Keratinocyte (primary cell): ENCODE data around the gene SLC8A1. TPM values are rescaled to one million over a fixed set of nuclear protein-coding genes. Genes with fewer than 3 reads are reported as not detected.

Source experiments
- DNase-seq: peaks from one replicate; pipeline ENCODE4 v3.0.0-alpha.2; 2011; ENCODE audit warnings: low read depth, missing footprints, low spot score
- FAIRE-seq: peaks from 2 replicates; lab custom pipeline; 2011; peaks lifted over from hg19 to GRCh38; lab: Jason Lieb, UNC
- H2AFZ ChIP-seq: 2 replicates; pipeline ENCODE4 v1.6.0; 2012; ENCODE audit warnings: low read length, control low read depth, inconsistent platforms; ENCODE audit not compliant: control insufficient read depth
- H3K27ac ChIP-seq: 2 replicates; pipeline ENCODE4 v1.5.1; 2011; ENCODE audit warnings: low read length; ENCODE audit not compliant: control insufficient read depth, insufficient read depth
- H3K27me3 ChIP-seq: 3 replicates; pipeline ENCODE4 v1.6.0; 2011; ENCODE audit warnings: low read length; ENCODE audit not compliant: control insufficient read depth, insufficient read depth; ENCODE audit errors: extremely low read depth
- H3K36me3 ChIP-seq, 2 experiments: 2 replicates in 1 of 2; 3 replicates in 1 of 2; pipeline ENCODE4 v1.5.1; 2011; ENCODE audit warnings: low read length in 2 of 2, mild to moderate bottlenecking in 1 of 2; ENCODE audit not compliant: control insufficient read depth in 2 of 2, insufficient read depth in 2 of 2; ENCODE audit errors: extremely low read depth in 1 of 2
- H3K4me1 ChIP-seq: 3 replicates; pipeline ENCODE4 v1.5.1; 2011; ENCODE audit warnings: low read length; ENCODE audit not compliant: control insufficient read depth, insufficient read depth; ENCODE audit errors: extremely low read depth
- H3K4me2 ChIP-seq: 3 replicates; pipeline ENCODE4 v1.6.0; 2011; ENCODE audit warnings: low read depth, low read length; ENCODE audit not compliant: control insufficient read depth, insufficient read depth; ENCODE audit errors: extremely low read depth
- H3K4me3 ChIP-seq, 3 experiments: fragments of 200-600 bp in 1 of 3; sonication (generic) in 1 of 3; 2 replicates in 2 of 3; 3 replicates in 1 of 3; pipeline ENCODE4 v1.5.1; 2011 to 2016; ENCODE audit warnings: low read length in 3 of 3, mild to moderate bottlenecking in 3 of 3, control low read depth in 2 of 3, inconsistent platforms in 1 of 3, low read depth in 1 of 3, mixed read lengths in 1 of 3, mixed run types in 1 of 3, moderate library complexity in 1 of 3; ENCODE audit not compliant: control insufficient read depth in 2 of 3, insufficient read depth in 2 of 3; ENCODE audit errors: extremely low read depth in 1 of 3
- H3K79me2 ChIP-seq: 2 replicates; pipeline ENCODE4 v1.6.0; 2012; ENCODE audit warnings: low read length; ENCODE audit not compliant: control insufficient read depth, insufficient read depth
- H3K9ac ChIP-seq: 3 replicates; pipeline ENCODE4 v1.6.0; 2011; ENCODE audit warnings: low read length; ENCODE audit not compliant: control insufficient read depth, insufficient read depth; ENCODE audit errors: extremely low read depth
- H3K9me1 ChIP-seq: 3 replicates; pipeline ENCODE4 v1.6.0; 2011; ENCODE audit warnings: low read length; ENCODE audit not compliant: control insufficient read depth, insufficient read depth; ENCODE audit errors: extremely low read depth
- H3K9me3 ChIP-seq: 2 replicates; pipeline ENCODE4 v1.5.1; 2012; ENCODE audit warnings: low read depth, low read length; ENCODE audit not compliant: control insufficient read depth
- H4K20me1 ChIP-seq: 3 replicates; pipeline ENCODE4 v1.6.0; 2011; ENCODE audit warnings: low read length; ENCODE audit not compliant: control insufficient read depth, insufficient read depth; ENCODE audit errors: extremely low read depth
- EZH2 ChIP-seq: IDR thresholded peaks from one replicate; pipeline ENCODE4 v1.6.1; 2012; ENCODE audit warnings: inconsistent platforms, mild to moderate bottlenecking, low read length, moderate library complexity
- dilution Hi-C: fragments of 300-500 bp; cut with MboI; formaldehyde crosslinking; loops from one replicate; pipeline ENCODE4 v1.7.0; 2020; ENCODE audit warnings: low sequenced_read_pairs; ENCODE audit not compliant: extremely low pct_ligation_motif_present
- polyA plus RNA-seq, 5 experiments: library from polyadenylated mRNA; depleted of rRNA in 3 of 5; stranded (reverse) in 3 of 5; stranded (forward) in 1 of 5; unstranded in 1 of 5; fragments of >200 nt; gene quantifications; 1 replicate in 1 of 5; 2 replicates in 3 of 5; 3 replicates in 1 of 5; pipeline versions ENCODE4 v1.2.1 to v1.2.3, GENCODE V29; 2011 to 2012; ENCODE audit warnings: missing spikeins in 2 of 5, low read depth in 1 of 5, low replicate concordance in 1 of 5
- TF ChIP-seq, protein P1 (sequence below), 3 experiments: IDR thresholded peaks in 1 of 3; conservative IDR thresholded peaks in 1 of 3; optimal IDR thresholded peaks in 1 of 3; 2 replicates in 2 of 3; 3 replicates in 1 of 3; pipeline versions ENCODE3 to v1.5.1; 2011; ENCODE audit warnings: low read length in 3 of 3, mild to moderate bottlenecking in 3 of 3, moderate library complexity in 2 of 3, control low read depth in 1 of 3, inconsistent platforms in 1 of 3; ENCODE audit not compliant: insufficient read depth in 2 of 3; ENCODE audit errors: extremely low read depth in 1 of 3

SLC8A1 gene
- polyA plus RNA-seq, 1 donor (not counting 4 experiments of a cell fraction or from before 2014, with no cell fraction given) = 2.7 TPM

DNA sequence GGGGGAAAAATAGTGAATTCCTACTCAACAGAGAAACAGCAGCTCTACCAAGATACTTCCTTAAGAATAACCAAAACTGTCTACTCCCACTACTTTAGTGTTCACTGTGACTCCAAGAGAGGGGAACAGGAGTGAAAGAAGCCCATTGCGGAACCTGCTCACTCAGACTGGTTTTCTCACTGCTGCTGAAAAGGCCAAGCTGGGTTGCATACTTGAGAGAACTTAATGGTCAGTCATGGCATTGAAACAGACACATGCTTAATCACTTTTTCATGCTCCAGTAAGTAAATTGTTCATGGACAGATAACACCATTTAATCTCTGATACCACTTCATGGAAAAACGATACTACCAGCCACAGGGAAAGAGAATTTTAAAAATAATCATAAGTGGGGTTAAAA lies 35.7 kb upstream of the SLC8A1 start:
- FAIRE-seq = no peak
- Histone ChIP-seq H3K4me1 (no peaks in the 10 kb centered on the region), H3K9ac (no peak overlapping the region), H3K27ac (no peak overlapping the region), H3K4me2 (no peak overlapping the region), H4K20me1 (no peaks in the 10 kb centered on the region), H3K9me3 (no peaks in the 10 kb centered on the region), H3K4me3 (no peak overlapping the region), H3K27me3 (no peaks in the 10 kb centered on the region), H3K9me1 (no peaks in the 10 kb centered on the region), H3K79me2 (no peaks in the 10 kb centered on the region), H3K36me3 (no peaks in the 10 kb centered on the region), H2AFZ (no peak overlapping the region)
- dilution Hi-C loops = no loop called here
- TF ChIP-seq EZH2 = no peak
- no peak for DNase-seq

DNA sequence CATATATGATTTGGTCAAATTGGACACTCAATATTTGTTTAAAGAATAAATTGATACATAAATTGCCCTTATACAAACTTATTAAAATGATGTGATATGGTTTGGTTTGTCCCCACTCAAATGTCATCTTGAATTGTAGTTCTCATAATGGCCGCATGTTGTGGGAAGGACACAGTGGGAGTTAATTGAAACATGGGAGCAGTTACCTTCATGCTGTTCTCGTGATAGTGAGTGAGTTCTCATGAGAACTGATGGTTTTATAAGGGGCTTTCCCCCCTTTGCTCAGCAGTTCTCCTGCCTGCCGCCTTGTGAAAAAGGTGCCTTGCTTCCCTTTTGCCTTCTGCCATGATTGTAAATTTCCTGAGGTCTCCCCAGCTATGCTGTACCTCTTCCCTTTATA lies 34.0 kb upstream of the SLC8A1 start:
- H4K20me1 ChIP-seq = no peaks in the 10 kb centered on the region
- H2AFZ ChIP-seq = no peak overlapping the region
- no peak for DNase-seq
- H3K9me1 ChIP-seq = no peaks in the 10 kb centered on the region
- dilution Hi-C loops = no loop called here
- no peaks in the 10 kb centered on the region for H3K36me3 ChIP-seq
- no peaks in the 10 kb centered on the region for H3K27me3 ChIP-seq
- H3K4me3 ChIP-seq = no peak overlapping the region
- no peaks in the 10 kb centered on the region for H3K9me3 ChIP-seq
- H3K9ac ChIP-seq = no peak overlapping the region
- no peaks in the 10 kb centered on the region for H3K79me2 ChIP-seq
- H3K27ac ChIP-seq = no peak overlapping the region
- H3K4me2 ChIP-seq = no peak overlapping the region
- H3K4me1 ChIP-seq = no peaks in the 10 kb centered on the region
- TF ChIP-seq EZH2 = no peak
- TF ChIP-seq, protein P1, sequence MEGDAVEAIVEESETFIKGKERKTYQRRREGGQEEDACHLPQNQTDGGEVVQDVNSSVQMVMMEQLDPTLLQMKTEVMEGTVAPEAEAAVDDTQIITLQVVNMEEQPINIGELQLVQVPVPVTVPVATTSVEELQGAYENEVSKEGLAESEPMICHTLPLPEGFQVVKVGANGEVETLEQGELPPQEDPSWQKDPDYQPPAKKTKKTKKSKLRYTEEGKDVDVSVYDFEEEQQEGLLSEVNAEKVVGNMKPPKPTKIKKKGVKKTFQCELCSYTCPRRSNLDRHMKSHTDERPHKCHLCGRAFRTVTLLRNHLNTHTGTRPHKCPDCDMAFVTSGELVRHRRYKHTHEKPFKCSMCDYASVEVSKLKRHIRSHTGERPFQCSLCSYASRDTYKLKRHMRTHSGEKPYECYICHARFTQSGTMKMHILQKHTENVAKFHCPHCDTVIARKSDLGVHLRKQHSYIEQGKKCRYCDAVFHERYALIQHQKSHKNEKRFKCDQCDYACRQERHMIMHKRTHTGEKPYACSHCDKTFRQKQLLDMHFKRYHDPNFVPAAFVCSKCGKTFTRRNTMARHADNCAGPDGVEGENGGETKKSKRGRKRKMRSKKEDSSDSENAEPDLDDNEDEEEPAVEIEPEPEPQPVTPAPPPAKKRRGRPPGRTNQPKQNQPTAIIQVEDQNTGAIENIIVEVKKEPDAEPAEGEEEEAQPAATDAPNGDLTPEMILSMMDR (optimal IDR thresholded peaks at IDR 0.05 in 1 of 3, IDR thresholded peaks at IDR 0.05 in 1 of 3, conservative IDR thresholded peaks at IDR 0.05 in 1 of 3; ENCODE audit: extremely low read depth in 1 of 3, insufficient read depth in 2 of 3, low read length in 3 of 3) = no peak
- no peak for FAIRE-seq

DNA sequence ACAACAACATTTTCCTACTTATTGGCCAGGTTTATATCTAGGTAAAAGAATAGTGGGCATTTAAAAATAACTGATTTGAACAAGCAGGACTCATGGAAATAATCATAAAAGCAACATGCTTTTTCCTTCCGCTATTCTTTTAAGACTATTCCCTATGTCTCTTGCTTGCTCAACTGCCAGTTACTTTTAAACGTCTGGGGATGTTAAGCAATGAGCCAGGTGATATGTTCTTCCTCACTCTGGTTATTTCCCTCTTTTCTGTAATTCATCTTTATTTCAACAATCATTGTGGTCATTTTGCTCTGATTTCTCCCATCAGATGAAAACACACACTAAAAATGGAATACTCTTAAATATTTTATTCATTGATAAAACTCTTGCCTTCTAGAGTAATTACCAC lies 33.4 kb upstream of the SLC8A1 start:
- TF ChIP-seq EZH2 = no peak
- TF ChIP-seq, protein P1 (optimal IDR thresholded peaks at IDR 0.05 in 1 of 3, IDR thresholded peaks at IDR 0.05 in 1 of 3, conservative IDR thresholded peaks at IDR 0.05 in 1 of 3; ENCODE audit: extremely low read depth in 1 of 3, insufficient read depth in 2 of 3, low read length in 3 of 3) = no peak
- no peaks in the 10 kb centered on the region for H3K27me3 ChIP-seq
- H3K27ac ChIP-seq = no peak overlapping the region
- no peaks in the 10 kb centered on the region for H3K4me1 ChIP-seq
- H4K20me1 ChIP-seq = no peaks in the 10 kb centered on the region
- DNase-seq (no peak), FAIRE-seq (no peak)
- H3K36me3 ChIP-seq = no peaks in the 10 kb centered on the region
- no peak overlapping the region for H2AFZ ChIP-seq
- H3K9me3 ChIP-seq = no peaks in the 10 kb centered on the region
- no peak overlapping the region for H3K9ac ChIP-seq
- no peak overlapping the region for H3K4me2 ChIP-seq
- H3K4me3 ChIP-seq = no peak overlapping the region
- H3K9me1 ChIP-seq = no peaks in the 10 kb centered on the region
- dilution Hi-C loops = no loop called here
- H3K79me2 ChIP-seq = no peaks in the 10 kb centered on the region
